Effector CD4-positive, alpha-beta T cell (primary cell): Measurements from ENCODE around the gene NHLH1.

Source experiments
- DNase-seq: peaks from one replicate; pipeline ENCODE4 v3.0.0-alpha.2; 2020

NHLH1 gene

DNA sequence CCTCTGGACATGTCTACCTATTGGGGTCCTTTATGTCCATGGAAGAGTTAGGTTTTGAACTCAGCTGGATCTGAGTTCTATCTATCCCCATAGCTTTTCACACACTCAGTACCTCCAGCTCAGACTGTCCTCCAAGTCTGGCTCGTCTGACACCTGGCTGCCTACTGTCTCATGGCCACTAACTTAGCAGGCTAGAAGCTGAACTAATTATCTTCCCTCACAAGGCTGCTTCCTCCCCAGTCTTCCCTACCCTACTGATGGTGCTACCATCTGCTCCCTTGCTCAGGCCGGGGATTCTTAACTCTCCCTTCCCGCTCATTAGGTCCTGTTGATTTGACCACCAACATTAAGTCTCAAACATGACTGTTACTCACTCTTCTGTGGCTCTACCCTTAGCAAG, 46.8 kb downstream of the NHLH1 start:
- DNase-seq = no peak

DNA sequence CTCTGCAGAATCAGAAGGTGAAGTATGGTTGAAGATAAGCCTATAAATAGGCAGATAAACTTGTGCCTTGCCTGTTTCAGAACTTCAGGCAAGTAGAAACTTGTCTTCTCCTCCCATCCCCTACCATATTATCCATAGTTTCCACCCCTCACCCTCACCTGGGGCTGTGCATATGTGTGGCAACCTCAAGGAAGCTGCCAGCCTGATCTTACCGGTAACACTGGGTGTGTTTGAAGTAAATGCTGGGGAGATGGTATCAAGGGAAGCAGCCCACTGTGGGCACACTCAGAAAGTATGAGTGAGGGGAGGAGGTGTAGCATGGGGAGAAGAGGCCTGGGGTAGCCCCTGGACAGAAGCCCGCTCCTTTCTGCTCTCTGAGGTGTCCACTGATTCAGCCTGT, 48.0 kb downstream of the NHLH1 start:
- DNase-seq = no peak

DNA sequence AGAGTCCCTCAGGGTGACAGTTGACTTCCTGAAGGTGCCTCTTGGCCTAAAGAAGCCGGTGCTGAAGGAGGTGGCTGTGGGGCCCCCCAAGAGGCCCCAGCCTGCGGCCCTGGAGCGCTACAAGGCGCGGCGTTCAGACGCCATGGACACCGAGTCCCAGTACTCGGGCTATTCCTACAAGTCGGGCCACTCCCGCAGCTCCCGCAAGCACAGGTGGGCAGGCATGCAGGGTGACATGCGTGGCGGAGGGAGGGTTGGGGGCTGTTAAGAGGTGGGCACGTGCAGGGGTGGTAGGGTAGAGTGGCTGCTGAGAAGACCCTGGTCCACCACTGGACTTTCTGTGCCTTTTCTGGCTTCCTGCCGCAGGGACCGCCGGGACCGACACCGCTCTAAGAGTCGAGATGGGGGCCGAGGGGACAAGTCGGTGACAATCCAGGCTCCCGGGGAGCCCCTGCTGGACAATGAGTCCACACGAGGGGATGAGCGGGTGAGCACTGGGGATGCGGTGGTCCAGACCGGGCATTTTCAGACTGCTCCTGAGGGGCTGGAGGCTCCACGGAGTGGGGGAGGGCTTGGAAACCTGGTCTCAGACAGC, 48.9 kb downstream of the NHLH1 start:
- no peak for DNase-seq

DNA sequence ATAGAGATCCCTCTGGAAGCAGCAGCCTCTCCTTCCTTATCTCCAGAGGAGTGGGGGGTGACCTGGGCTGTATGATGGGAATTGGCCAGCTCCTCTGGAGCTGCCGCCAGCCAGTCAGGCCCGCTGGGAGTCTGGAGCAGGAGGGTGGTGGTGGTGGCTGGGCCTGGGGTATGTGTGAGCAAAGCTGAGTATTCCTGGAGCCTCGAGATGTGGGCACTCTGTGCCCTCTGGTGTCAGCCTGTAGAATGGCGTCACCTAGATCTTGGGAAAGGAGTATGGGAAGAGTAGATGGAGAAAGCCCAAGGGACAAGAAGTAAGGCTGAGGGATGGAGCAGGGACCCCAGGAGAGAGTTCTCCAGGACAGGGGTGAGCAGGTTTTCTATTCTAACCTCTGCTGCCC, 49.5 kb downstream of the NHLH1 start:
- no peak for DNase-seq

DNA sequence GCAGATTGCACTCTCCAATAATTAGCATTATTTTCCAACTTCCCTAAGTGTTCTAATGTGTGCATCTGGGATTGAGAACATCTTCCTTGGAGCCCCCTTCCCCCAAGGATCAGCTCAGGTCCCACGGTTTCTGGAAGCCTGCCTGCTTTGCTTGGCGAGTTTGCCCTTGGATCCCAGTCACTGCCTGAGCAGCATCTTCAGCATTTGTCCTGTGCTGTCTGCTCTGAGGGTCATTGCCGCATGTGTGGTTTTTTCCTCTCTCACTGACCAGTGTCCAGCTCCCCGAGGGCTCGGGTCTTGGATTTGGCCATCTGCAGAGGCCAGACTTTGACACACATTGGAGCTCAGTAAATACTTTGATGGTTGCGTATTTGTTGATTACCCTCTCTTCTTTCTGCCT, 51.6 kb downstream of the NHLH1 start:
- DNase-seq = no peak

DNA sequence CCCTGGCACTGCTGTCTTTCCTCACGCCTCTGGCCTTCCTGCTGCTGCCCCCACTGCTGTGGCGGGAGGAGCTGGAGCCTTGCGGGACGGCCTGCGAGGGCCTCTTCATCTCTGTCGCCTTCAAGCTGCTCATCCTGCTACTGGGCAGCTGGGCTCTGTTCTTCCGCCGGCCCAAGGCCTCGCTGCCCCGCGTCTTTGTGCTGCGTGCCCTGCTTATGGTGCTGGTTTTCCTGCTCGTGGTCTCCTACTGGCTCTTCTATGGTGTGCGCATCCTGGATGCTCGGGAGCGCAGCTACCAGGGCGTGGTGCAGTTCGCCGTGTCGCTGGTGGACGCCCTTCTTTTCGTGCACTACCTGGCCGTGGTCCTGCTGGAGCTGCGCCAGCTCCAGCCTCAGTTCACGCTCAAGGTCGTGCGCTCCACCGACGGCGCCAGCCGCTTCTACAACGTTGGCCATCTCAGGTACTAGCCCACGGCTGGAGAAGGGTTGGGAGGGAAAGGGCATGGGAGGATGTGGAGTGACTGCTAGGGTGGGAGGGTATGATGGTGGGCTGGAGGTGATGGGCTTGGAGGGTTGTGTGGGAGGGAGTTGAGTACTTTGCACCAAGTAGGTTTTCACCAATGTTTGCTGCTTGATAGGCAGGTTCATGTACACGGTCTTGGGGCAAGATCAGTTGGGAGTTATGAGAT, 52.4 kb downstream of the NHLH1 start:
- no peak for DNase-seq

DNA sequence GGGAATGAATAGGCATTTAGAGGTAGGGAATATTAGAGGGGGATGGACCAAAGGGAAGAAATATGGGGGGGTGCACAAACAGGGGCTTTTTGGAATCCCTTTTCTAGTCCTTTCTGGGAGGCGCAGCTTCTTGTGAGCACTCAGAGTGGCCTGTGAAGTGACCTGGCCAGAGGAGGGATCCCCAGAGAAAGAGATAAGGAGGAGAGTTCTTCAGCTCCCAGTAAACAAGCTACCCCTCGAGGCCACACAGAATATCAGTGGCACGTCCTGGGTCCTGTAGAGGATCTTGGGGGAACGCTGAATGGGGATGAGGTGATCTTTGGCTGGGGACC, 52.9 kb downstream of the NHLH1 start:
- no peak for DNase-seq

DNA sequence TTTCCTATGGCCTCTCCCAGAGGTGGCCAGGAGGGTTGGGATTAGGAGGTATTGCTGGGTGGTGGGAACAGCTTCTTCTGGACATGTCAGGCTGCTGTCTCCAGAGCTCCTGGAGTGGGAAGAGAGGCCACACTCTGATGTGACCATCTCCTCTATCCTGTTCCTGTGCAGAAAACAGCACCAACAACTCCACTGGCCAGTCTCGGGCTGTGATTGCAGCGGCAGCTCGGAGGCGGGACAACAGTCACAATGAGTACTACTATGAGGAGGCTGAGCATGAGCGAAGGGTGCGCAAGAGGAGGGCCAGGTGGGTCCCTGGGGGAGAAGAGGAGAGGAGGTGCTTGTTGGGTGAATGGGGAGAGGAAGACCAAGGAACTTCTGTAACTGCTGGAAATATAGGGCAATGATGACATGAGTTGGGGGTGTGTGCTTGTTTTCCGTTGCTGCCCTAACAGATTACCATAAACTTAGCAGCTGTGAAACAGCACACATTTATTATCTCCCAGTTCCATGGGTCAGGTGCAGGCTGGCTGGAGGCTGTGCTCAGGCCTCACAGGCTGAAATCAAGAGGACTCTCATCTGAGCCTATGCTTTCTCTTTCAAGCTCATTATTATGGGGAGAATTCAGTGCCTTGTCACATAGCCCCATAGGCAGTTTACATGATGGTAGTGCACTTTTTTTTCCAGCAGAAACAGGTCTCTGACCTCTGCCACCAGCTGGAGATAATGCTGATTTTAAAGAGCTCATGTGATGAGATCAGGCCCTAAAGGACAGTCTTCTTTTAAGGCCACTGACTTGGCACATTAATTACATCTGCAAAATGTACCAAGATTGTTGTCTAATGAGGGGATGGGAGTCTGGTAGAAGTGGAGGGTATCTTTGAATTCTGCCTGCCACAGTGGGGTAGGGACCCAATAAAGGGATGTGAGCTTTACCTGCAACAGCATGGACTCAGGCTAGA, 54.3 kb downstream of the NHLH1 start:
- DNase-seq = no peak

DNA sequence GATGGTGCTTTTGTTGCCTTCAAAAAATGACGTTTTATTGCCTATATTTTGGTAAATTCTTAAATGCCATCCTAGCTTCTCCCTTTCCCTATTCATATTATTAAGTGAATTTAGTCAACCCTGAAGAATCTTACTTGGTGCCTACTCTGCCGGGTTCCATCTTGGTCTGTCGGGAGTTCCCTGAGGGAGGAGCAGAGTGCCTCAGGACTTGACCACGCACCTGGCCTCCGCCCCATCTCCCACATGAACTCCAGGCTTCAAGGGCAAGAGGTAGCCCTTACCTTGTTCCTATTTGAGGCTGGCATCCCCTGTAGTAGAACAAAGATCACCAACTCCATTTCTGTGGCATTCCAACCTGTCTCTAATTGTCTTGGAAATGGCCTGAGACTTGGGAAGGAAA, 55.0 kb downstream of the NHLH1 start:
- DNase-seq = no peak
